ENCODE measurements around the gene COL13A1. TPM values are rescaled to one million over a fixed set of nuclear protein-coding genes. Genes with fewer than 3 reads are reported as not detected.

The COL13A1 gene
- polyA plus RNA-seq, 1 of the 3 experiments (the other 2 are of a cell fraction) = 26.7 TPM

- no peak for TF ChIP-seq ZBTB33 (IDR thresholded peaks at IDR 0.05; ENCODE audit: borderline replicate concordance, low read depth)
- TF ChIP-seq CHD2 (IDR thresholded peaks at IDR 0.05; ENCODE audit: low read length, partially characterized antibody) = no peak
- TF ChIP-seq JUND (IDR thresholded peaks at IDR 0.05) = peak; percentile 91
- no peak for TF ChIP-seq MEF2A (IDR thresholded peaks at IDR 0.05; ENCODE audit: borderline replicate concordance, low read depth)
- no peak for TF ChIP-seq RFX5 (IDR thresholded peaks at IDR 0.05; ENCODE audit: low read length)
- no peak for TF ChIP-seq RCOR1 (IDR thresholded peaks at IDR 0.05; ENCODE audit: low read length)
- TF ChIP-seq, protein P1, sequence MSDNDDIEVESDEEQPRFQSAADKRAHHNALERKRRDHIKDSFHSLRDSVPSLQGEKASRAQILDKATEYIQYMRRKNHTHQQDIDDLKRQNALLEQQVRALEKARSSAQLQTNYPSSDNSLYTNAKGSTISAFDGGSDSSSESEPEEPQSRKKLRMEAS (IDR thresholded peaks at IDR 0.05; ENCODE audit: low read depth) = no peak
- no peak for TF ChIP-seq ELF1 (IDR thresholded peaks at IDR 0.05)
- TF ChIP-seq USF2 (IDR thresholded peaks at IDR 0.05; ENCODE audit: borderline replicate concordance, low read depth, low read length) = no peak
Observed at GRCh38 chr10:69861251-69862240, 59.8 kb downstream of the COL13A1 start (continued).

GRCh38 chr10:69862882-69863530 is 61.3 kb downstream of the COL13A1 start:
- no peaks in the 10 kb centered on the region for H3K79me2 ChIP-seq (ENCODE audit: insufficient read depth)
- WGBS (ENCODE audit: low lambda C conversion rate) = 89% methylated on average over 15 of the region's 16 CpGs
- peaks cover 34 to 57% of the 10 kb centered on the region in 2 experiments for H3K4me1 ChIP-seq (ENCODE audit: control insufficient read depth in 1 of 2, insufficient read depth in 2 of 2, low read depth in 1 of 2, low read length in 1 of 2)
- no peaks in the 10 kb centered on the region for H3K9me3 ChIP-seq
- H3K27me3 ChIP-seq (ENCODE audit: insufficient read depth) = no peaks in the 10 kb centered on the region
- H4K20me1 ChIP-seq (ENCODE audit: insufficient read depth) = no peaks in the 10 kb centered on the region
- ChIA-PET CTCF (interaction anchor here (0.6 kb wide), 1 partner anchor 550 kb away, joined by 3 read pairs; no protein-coding TSS in a partner anchor), POLR2A (no interaction called here)
- H3K4me3 ChIP-seq (ENCODE audit: low read depth in 2 of 2, low read length in 1 of 2) = no peak overlapping the region
- peaks cover 31% of the 10 kb centered on the region for H3F3A ChIP-seq (replicated peaks; ENCODE audit: insufficient read depth)
- no peak overlapping the region for H2AFZ ChIP-seq (ENCODE audit: low read depth)
- TF ChIP-seq RXRA (IDR thresholded peaks at IDR 0.05; ENCODE audit: borderline replicate concordance, low read depth) = no peak
- TF ChIP-seq TCF12 (IDR thresholded peaks at IDR 0.05) = 0 out of 2 replicates have a peak, but pooled peaks have one; percentile 3
- no peaks in the 10 kb centered on the region for H3K36me3 ChIP-seq (replicated peaks in 1 of 2; ENCODE audit: control insufficient read depth in 1 of 2, insufficient read depth in 2 of 2, low read length in 1 of 2)
- H3K9ac ChIP-seq = no peak overlapping the region
- no peaks in the 10 kb centered on the region for H3K9me2 ChIP-seq
- no peak for DNase-seq
- peak overlapping the region in 1 of 2 experiments; percentile 87; a peak in 2 of 4 replicates for H3K27ac ChIP-seq (ENCODE audit: low read depth in 2 of 2, low read length in 1 of 2)
- H3K4me2 ChIP-seq = peak overlapping the region; percentile 39

All from SK-N-SH (cell line).